ENCODE measurements around the gene CEP126.
"Not testable (repeated sequence)": the region's sequence is repeated elsewhere in the genome, so short reads cannot be mapped to it uniquely, and the experiment has no call there.

Gene CEP126

DNA sequence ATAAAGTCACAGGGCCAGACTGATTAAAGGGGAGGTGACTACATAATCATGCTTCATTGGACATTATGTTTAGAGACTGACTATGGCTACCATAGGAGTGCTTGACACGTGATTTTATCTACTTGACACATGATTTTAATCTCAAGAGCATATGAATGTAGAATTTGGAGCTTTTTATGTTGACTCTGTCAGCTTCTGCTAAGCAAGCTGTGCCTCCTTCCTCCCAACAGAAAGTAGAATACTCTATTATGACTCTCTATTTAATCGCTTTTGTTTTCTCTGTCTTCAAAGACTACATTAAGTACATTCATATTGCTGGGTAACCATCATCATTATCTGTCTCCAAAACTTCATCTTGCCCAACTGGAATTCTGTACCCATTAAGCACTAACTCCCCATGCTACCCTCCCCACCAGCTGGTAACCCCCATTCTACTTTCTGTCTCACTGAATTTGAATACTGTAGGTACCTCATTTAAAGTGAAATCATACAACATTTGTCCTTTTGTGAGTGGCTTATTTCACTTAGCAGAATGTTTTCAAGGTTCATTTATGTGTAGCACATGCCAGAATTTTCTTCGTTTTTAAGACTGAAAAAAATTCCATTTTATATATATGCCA, 26.2 kb downstream of the CEP126 start:
- no peak for DNase-seq (ENCODE audit: low read depth in 2 of 2)

GRCh38 chr11:101944923-101945322, 30.1 kb downstream of the CEP126 start:
- no peak for DNase-seq (ENCODE audit: low read depth in 2 of 2)

DNA sequence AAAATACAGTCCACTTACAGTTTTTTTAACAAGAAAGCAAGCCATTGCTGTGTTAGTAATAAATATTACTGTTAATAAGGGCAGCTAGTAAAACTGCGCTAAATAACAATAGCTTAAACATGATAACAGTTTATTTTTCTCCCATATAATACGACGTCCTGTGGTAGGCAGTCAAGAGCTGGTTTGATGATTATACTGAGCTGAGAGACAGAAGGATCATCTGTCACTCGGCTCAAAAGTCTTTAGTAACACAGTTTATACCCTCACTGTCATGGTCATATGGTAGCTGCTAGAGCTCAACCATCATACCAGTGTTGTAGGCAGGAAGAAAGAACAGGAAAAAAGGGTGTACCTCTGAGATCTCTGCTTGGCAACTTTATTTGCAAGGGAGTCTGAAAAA, 30.6 kb downstream of the CEP126 start:
- no peak for DNase-seq (ENCODE audit: low read depth in 2 of 2)

GRCh38 chr11:101949680-101950220, 34.9 kb downstream of the CEP126 start:
- no peak for DNase-seq (ENCODE audit: low read depth in 2 of 2)

- DNase-seq (ENCODE audit: low read depth in 2 of 2) = no peak
Measured at GRCh38 chr11:101955278-101955677, 40.5 kb downstream of the CEP126 start.

- DNase-seq (ENCODE audit: low read depth in 2 of 2) = no peak
Measured at GRCh38 chr11:101955701-101956100, 40.9 kb downstream of the CEP126 start.

DNA sequence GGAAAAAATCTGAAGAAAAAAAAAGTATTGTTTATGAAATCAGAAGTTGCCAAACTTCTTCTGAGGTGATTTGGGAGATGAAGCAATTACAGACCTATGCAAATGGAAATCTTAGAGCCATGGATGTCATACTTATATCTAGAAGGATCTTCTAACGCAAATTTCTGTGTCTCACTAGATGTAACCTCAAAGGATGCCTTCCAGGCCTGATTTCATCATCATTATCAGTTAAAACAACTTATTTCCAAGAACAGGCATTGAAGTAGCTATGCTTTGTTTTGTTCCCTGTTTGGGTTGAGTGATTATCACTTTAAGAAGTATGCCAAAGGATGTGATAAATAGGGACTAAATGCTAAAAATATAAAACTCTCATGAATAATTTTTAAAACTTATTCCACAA, 45.4 kb downstream of the CEP126 start:
- no peak for DNase-seq (ENCODE audit: low read depth in 2 of 2)

DNA sequence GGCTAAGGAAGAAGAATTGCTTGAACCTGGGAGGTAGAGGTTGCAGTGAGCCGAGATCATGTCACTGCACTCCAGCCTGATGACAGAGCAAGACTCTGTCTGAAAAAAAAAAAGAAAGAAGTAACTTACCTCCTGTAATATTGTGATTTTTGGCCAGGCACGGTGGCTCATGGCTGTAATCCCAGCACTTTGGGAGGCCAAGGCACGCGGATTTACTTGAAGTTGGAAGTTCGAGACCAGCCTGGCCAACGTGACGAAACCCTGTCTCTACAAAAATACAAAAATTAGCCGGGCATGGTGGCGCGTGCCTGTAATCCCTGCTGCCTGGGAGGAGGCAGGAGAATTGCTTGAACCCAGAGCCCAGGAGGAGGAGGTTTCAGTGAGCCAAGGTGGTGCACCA, 49.4 kb downstream of the CEP126 start:
- DNase-seq (ENCODE audit: low read depth in 2 of 2) = not testable (repeated sequence)

- DNase-seq (ENCODE audit: low read depth in 2 of 2) = no peak
Measured at GRCh38 chr11:101974255-101974654, 59.4 kb downstream of the CEP126 start.

GRCh38 chr11:101974771-101975170, 60.0 kb downstream of the CEP126 start:
- DNase-seq (ENCODE audit: low read depth in 2 of 2) = no peak

- no peak for DNase-seq (ENCODE audit: low read depth in 2 of 2)
Measured at GRCh38 chr11:101975734-101976133, 60.9 kb downstream of the CEP126 start.

DNA sequence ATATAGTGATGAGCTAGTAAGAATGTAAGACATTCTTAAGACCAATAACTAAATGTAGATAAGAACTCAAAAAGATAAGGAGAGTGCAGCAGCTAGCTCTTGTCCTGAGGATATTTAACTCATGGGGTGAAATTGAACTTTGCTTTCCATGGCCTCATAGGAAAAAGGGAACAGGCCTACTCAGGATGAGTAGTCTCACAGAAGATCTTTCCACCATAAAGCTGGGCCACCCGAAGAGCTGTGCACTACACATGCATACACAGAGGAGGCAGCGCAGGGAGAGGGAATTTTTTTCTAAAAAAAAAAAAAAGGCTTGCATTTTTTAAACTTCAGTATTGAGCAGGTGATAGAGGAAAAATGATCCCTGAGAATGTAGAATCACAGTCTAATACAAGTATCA, 72.6 kb downstream of the CEP126 start:
- no peak for DNase-seq (ENCODE audit: low read depth in 2 of 2)

DNA sequence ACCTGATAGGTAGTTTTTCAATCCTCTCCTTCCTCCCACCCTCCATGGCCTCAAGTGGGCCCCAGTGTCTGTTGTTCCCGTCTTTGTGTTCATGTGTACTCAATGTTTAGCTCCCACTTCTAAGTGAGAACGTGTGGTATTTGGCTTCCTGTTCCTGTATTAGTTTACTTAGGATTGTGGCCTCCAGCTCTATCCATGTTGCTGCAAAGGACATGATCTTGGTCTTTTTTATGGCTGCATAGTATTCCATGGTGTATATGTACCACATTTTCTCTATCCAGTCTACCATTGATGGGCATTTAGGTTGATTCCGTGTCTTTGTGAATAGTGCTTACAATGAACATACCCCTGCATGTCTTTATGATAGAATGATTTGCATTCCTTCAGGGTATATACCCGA, 78.4 kb downstream of the CEP126 start:
- no peak for DNase-seq (ENCODE audit: low read depth in 2 of 2)

GRCh38 chr11:101994052-101994469, 79.3 kb downstream of the CEP126 start:
- DNase-seq (ENCODE audit: low read depth in 2 of 2) = not testable (repeated sequence)

DNA sequence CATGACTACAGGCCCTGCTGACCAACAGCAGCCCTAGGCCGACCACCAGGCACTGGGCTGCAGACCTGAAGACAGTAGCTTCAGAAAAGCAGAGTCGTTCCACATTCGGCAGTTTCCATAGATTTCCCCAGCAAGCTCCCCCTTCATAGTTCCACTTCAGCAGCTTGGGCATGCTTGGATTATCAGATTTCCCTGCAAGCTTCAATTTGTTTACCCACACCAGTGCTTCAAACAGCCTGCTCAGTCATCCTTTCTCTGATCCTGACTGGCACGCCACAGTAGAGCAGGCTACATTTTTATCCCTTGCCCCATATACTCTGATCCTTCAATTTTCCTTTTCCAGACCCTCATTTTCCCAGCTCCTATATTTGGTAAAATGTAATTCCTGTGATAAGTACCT, 81.3 kb downstream of the CEP126 start:
- no peak for DNase-seq (ENCODE audit: low read depth in 2 of 2)

DNA sequence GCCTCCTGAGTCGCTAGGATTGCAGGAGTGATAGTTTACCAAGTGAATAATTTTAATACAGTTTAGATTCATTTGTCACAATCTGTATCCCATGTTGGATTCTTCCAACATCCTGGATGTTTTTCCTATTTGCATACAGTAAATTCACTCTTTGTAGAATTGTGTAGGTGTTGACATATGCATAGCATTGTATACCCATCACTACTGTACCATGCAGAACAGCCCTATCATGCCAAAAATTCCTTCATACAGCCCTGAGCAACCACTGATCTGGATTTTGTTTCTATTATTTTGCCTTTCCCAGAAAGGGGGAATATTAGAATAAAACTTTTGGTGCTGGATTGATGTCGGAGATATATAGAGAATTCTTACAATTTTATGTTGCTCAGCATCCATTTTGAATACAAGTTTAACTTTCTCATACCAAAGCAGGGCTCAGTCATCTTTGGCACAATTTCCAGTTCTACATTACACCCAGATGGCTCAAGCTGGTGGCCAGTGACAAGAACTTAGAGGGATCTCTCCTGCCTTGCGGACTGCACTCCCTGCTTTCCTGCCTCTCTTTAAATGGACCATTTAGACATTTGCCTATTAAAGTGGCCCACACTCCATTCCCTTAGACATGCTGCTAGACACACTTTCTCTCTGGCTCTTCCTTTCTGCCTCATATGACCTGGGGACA, 87.0 kb downstream of the CEP126 start:
- no peak for DNase-seq (ENCODE audit: low read depth in 2 of 2)

- DNase-seq (ENCODE audit: low read depth in 2 of 2) = no peak
Measured at GRCh38 chr11:102004220-102004619, 89.4 kb downstream of the CEP126 start.

DNA sequence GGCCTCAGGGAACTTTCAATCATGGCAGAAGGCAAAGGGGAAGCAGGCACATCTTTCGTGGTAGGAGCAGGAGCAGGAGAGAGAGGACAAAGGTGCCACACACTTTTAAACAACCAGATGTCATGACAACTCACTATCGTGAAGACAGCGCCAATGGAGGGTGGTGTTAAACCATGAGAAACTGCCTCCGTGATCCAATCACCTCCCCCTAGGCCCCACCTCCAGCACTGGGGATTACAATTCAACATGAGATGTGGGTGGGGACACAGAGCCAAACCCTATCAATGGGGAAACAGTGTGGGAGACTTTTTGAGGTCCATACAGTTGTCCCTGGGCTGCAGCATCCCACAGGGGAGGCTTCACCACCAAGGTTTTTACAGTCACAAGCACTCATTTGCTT, 90.5 kb downstream of the CEP126 start:
- DNase-seq (ENCODE audit: low read depth in 2 of 2) = no peak

- no peak for DNase-seq (ENCODE audit: low read depth in 2 of 2)
Measured at GRCh38 chr11:102006835-102007566, 92.2 kb downstream of the CEP126 start.

DNA sequence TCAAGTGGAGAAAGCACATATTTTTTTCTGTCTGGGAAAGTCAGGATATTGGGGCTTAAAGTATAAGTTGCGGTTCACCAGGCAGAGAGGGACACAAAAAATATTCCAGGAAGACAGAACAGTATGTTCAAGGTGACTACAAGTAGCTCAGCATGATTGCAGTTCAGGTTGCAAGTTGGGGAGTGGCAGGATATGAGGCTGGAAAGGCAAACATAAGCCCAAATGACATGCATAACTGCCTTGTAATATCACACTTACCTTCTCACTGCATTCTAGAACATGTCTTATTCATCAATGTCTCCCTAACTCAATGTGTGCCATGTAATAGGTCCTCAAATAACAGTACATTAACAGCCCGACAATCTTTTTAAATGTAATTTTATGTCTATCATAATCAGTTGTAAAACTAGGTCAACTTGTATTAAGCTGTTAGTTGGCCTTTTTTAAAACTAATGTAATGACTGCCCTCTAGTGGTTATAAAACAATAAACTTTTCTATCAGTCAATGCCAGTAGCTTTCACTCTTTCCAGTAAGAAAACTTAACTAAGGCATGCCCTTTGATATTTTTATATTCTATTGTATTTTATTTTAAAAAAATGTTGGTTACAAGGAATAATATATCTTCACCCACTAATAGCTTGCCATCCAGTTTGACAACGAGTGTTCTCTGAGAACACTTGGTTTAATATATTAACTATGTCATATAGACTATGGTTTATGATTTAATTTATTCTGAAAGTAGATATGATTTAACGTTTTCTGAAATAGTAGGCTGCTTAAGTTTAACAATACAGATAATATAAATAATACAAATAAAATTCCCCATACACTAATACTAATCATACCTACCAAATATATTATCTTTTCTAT, 93.0 kb downstream of the CEP126 start:
- no peak for DNase-seq (ENCODE audit: low read depth in 2 of 2)

- no peak for DNase-seq (ENCODE audit: low read depth in 2 of 2)
Measured at GRCh38 chr11:102010776-102011494, 96.1 kb downstream of the CEP126 start.

Measured in stimulated activated CD4-positive, alpha-beta T cell treated with anti-CD3 and anti-CD28 coated beads, Interleukin-12 subunit alpha, Interleukin-12 subunit beta, amount 100 ng/mL, for 24 hours (primary cell).